Transverse colon (tissue), 4 donors: Measurements from ENCODE around the gene AGPS. TPM values are rescaled to one million over a fixed set of nuclear protein-coding genes. Genes with fewer than 3 reads are reported as not detected.

Experiments used
- DNase-seq: peaks from one replicate; pipeline ENCODE4 v3.0.0-alpha.2; 2019
- H3K27ac ChIP-seq, 4 donors: fragments of 200-600 bp; sonication (generic); 2 replicates each; pipeline ENCODE4 v1.5.1; 2016 to 2018; ENCODE audit warnings: inconsistent platforms in 4 of 4
- H3K27me3 ChIP-seq: fragments of 200-600 bp; sonication (generic); 2 replicates; pipeline ENCODE4 v1.5.1; 2017; ENCODE audit warnings: inconsistent platforms
- H3K36me3 ChIP-seq, 4 donors: fragments of 200-600 bp; sonication (generic); 2 replicates each; pipeline ENCODE4 v1.5.1; 2017 to 2019; ENCODE audit warnings: inconsistent platforms in 4 of 4
- H3K4me1 ChIP-seq, 4 donors: fragments of 200-600 bp; sonication (generic); 2 replicates each; pipeline ENCODE4 v1.5.1; 2017 to 2020; ENCODE audit warnings: inconsistent platforms in 4 of 4
- H3K4me3 ChIP-seq, 4 donors: fragments of 200-600 bp; sonication (generic); 1 replicate in 1 of 4; 2 replicates in 3 of 4; pipeline versions ENCODE4 v1.5.1 to v1.6.1; 2017 to 2019; ENCODE audit warnings: inconsistent platforms in 4 of 4
- H3K9me3 ChIP-seq, 2 donors: fragments of 200-600 bp; sonication (generic); 2 replicates each; pipeline ENCODE4 v1.5.1; 2017 to 2019; ENCODE audit warnings: inconsistent platforms in 2 of 2
- EP300 ChIP-seq: sonication (generic); formaldehyde crosslinking; IDR thresholded peaks from one replicate; pipeline ENCODE4 v1.6.1; 2017; ENCODE audit warnings: antibody characterized with exemption, low read depth
- POLR2A ChIP-seq: fragments of 450-650 bp; IDR thresholded peaks from one replicate; pipeline ENCODE4 v1.6.1; 2016; ENCODE audit warnings: antibody characterized with exemption, mild to moderate bottlenecking, moderate library complexity
- POLR2AphosphoS5 ChIP-seq, 3 donors: sonication (generic); formaldehyde crosslinking; IDR thresholded peaks; one replicate each; pipeline ENCODE4 v1.6.1; 2016; ENCODE audit warnings: antibody characterized with exemption in 3 of 3
- WGBS, 2 donors: methylation state at CpG; one replicate each; pipeline ENCODE4 v1.1.5; 2018; ENCODE audit warnings: low coverage in 1 of 2; 5-methylcytosine and 5-hydroxymethylcytosine counted together
- in situ Hi-C, 4 donors: fragments of 200-750 bp; cut with MboI; loops; one replicate each; pipeline versions ENCODE4 v1.15.0 to v1.15.1; 2017; ENCODE audit warnings: low sequenced_read_pairs in 3 of 4, low pct_ligation_motif_present in 1 of 4, low pct_unique_long_range_greater_than_20kb in 1 of 4
- intact Hi-C: fragments of 100-400 bp; cut with DNase I; formaldehyde crosslinking; loops from one replicate; pipeline ENCODE4 v1.15.1; 2023; ENCODE audit warnings: low total_unique reads
- total RNA-seq, 4 donors: library from RNA; depleted of rRNA; stranded (reverse); fragments of >200 nt; gene quantifications; one replicate each; pipeline ENCODE4 v1.1.0, GENCODE V29; 2016
- TF ChIP-seq, protein P1 (sequence below), 5 experiments: fragments of 200-600 bp in 3 of 5; fragments of 450-650 bp in 2 of 5; sonication (generic) in 3 of 5; IDR thresholded peaks; 1 replicate in 2 of 5; 2 replicates in 3 of 5; pipeline ENCODE4 v1.5.1; 2016 to 2017; ENCODE audit warnings: antibody characterized with exemption in 5 of 5, inconsistent platforms in 3 of 5, mild to moderate bottlenecking in 2 of 5, moderate library complexity in 1 of 5

The AGPS gene
- total RNA-seq, 4 donors from 2014 or later = 15.0 to 81.6 (median 58.1) TPM

DNA sequence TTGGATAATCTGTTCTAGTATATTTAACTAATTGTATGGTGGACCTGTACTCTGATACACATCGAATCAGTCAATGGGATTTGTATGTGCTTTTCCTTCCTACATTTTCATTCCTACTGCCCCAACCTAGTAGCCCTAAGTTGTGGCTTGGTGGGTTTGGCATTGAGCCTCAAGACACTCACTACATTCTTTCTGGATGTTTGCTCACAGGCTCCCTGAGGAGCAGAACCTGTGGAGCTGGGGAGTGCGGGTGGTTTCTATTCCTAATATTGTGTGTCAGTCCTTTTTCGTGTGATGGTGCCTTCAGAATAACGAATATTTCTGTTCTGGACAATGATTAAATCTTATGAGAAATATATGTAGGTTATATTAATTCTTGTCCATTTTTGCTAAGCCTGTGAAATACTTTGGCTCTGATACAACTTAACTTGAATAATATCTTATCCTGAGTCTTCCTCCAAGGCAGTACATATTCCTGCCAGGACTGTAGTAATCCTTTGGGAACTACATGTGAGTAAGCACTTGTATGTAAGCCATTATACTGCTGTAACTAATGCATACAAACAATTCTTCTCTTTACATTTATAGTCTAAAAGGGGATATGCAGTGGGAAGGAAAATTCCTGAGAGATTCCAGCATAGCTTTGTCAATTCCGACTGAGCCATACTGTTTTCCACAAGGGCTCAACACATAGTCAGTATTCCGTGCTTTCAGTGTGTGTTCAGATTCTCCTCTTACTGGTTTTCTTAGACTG, 150.6 kb downstream of the AGPS start:
- WGBS, 2 donors = 85 to 89% methylated on average over 6 of the region's 6 CpGs

DNA sequence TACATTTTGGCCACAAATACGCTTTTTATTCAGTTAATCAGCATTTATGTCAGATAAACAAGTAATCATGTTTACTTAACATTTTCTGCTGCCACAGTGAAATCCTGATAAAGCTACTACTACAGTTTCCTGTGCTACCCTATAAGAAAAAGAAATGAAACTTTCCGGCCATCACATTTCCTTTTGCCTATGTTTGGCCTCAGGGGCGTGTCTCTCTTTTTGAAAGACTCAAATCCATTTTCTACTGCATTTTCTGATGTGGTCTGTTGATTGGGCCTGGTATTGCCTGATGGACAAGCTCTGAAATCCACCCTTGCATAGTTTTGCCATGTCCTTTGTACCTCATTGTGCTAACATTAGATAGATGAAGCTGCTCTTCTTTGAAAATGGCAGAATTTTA, 152.6 kb downstream of the AGPS start:
- intact Hi-C loops (no loop called here), in situ Hi-C loops (no loop called here)
- DNase-seq = no peak

More for the DNA sequence above, 150.6 kb downstream of the AGPS start:
- Histone ChIP-seq H3K4me1 (no peaks in the 10 kb centered on the region), H3K27ac (no peak overlapping the region), H3K9me3 (no peaks in the 10 kb centered on the region), H3K36me3 (no peaks in the 10 kb centered on the region), H3K4me3 (no peak overlapping the region), H3K27me3 (no peaks in the 10 kb centered on the region)
- intact Hi-C loops (no loop called here), in situ Hi-C loops (no loop called here)
- TF ChIP-seq EP300 (no peak), POLR2AphosphoS5 (IDR thresholded peaks at IDR 0.05) (no peak), POLR2A (no peak)
- TF ChIP-seq, protein P1, sequence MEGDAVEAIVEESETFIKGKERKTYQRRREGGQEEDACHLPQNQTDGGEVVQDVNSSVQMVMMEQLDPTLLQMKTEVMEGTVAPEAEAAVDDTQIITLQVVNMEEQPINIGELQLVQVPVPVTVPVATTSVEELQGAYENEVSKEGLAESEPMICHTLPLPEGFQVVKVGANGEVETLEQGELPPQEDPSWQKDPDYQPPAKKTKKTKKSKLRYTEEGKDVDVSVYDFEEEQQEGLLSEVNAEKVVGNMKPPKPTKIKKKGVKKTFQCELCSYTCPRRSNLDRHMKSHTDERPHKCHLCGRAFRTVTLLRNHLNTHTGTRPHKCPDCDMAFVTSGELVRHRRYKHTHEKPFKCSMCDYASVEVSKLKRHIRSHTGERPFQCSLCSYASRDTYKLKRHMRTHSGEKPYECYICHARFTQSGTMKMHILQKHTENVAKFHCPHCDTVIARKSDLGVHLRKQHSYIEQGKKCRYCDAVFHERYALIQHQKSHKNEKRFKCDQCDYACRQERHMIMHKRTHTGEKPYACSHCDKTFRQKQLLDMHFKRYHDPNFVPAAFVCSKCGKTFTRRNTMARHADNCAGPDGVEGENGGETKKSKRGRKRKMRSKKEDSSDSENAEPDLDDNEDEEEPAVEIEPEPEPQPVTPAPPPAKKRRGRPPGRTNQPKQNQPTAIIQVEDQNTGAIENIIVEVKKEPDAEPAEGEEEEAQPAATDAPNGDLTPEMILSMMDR (IDR thresholded peaks at IDR 0.05) = no peak
- DNase-seq = no peak

DNA sequence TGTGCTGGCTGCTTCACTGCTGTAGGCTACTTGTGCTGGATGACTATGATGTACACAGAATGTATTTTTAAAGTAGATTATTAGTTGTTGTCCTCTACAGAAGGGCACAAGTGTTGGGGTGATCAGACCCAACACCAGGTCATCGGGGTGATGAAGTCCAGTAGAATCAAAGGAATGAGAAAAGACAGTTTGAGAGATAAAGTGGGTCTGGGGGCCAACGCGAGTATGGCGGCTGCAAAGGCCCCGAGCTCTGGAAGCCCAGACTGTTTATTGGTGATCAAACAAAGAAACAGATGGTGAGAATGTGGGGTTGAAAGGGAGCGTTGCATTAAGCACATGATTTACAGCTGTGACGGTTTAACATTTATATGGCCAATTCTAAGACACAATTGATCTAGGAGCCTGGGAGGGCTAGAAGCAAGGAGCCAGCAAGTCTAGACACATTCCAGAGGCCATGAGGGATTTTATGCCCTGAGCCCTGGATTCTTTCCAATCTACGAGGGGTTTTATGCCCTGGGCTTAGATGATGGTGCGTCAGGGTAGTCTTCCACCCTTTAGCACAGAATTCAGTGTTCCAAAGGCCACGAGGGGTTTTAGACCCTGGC, 153.5 kb downstream of the AGPS start:
- Histone ChIP-seq H3K4me3 (no peak overlapping the region), H3K9me3 (no peaks in the 10 kb centered on the region), H3K27ac (no peak overlapping the region), H3K4me1 (no peaks in the 10 kb centered on the region), H3K36me3 (no peaks in the 10 kb centered on the region), H3K27me3 (no peaks in the 10 kb centered on the region)
- 91 to 92% methylated on average over 5 to 9 of the region's 10 CpGs for WGBS, 2 donors
- in situ Hi-C loops (no loop called here), intact Hi-C loops (no loop called here)
- TF ChIP-seq EP300 (no peak), POLR2AphosphoS5 (IDR thresholded peaks at IDR 0.05) (no peak), POLR2A (no peak)
- TF ChIP-seq, protein P1 (IDR thresholded peaks at IDR 0.05) = no peak
- no peak for DNase-seq

More for the DNA sequence above, 152.6 kb downstream of the AGPS start:
- TF ChIP-seq POLR2A = no peak
- TF ChIP-seq, protein P1 (IDR thresholded peaks at IDR 0.05) = no peak
- no peak for TF ChIP-seq EP300
- no peak for TF ChIP-seq POLR2AphosphoS5 (IDR thresholded peaks at IDR 0.05)
- H3K9me3 ChIP-seq = no peaks in the 10 kb centered on the region
- no peaks in the 10 kb centered on the region for H3K36me3 ChIP-seq
- no peak overlapping the region for H3K4me3 ChIP-seq
- no peaks in the 10 kb centered on the region for H3K4me1 ChIP-seq
- H3K27me3 ChIP-seq = no peaks in the 10 kb centered on the region
- H3K27ac ChIP-seq = no peak overlapping the region
- WGBS, 2 donors = 78 to 93% methylated on average over 3 of the region's 3 CpGs

DNA sequence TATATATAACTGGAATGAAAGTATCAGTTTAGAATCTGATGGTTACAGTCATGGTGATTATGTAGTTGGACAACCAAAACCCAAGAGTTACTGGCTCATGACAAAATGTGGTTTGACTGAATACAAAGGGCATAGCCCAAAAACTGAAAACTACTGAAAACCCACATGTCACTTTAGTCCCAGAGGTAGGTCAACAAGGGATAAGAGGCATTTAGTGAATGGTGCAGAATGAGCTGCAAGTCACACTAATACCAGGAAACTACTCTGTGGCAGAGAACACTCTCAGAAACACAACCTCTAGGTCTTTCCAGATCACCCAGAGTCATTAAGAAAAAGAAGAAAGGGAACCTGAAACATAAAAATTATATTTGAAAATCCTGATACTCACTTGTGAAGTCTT, 154.5 kb downstream of the AGPS start:
- no peak overlapping the region for H3K27ac ChIP-seq
- no peak overlapping the region for H3K4me3 ChIP-seq
- intact Hi-C loops = no loop called here
- H3K36me3 ChIP-seq = no peaks in the 10 kb centered on the region
- no peak for TF ChIP-seq EP300
- TF ChIP-seq POLR2A = no peak
- no peak for TF ChIP-seq POLR2AphosphoS5 (IDR thresholded peaks at IDR 0.05)
- TF ChIP-seq, protein P1 (IDR thresholded peaks at IDR 0.05) = no peak
- no peaks in the 10 kb centered on the region for H3K9me3 ChIP-seq
- peaks cover 0 to 4% (median 3%) of the 10 kb centered on the region in 4 donors for H3K4me1 ChIP-seq
- DNase-seq = no peak
- no peaks in the 10 kb centered on the region for H3K27me3 ChIP-seq
- in situ Hi-C loops = no loop called here
